Measurements from ENCODE around the gene IRF2BP1. TPM values are rescaled to one million over a fixed set of nuclear protein-coding genes. Genes with fewer than 3 reads are reported as not detected.

Gene IRF2BP1
- total and polyA plus RNA-seq, 2 of the 13 experiments (the other 11 are each of a cell fraction or from before 2014, with no cell fraction given), result 4.3 to 14.3 TPM

DNA sequence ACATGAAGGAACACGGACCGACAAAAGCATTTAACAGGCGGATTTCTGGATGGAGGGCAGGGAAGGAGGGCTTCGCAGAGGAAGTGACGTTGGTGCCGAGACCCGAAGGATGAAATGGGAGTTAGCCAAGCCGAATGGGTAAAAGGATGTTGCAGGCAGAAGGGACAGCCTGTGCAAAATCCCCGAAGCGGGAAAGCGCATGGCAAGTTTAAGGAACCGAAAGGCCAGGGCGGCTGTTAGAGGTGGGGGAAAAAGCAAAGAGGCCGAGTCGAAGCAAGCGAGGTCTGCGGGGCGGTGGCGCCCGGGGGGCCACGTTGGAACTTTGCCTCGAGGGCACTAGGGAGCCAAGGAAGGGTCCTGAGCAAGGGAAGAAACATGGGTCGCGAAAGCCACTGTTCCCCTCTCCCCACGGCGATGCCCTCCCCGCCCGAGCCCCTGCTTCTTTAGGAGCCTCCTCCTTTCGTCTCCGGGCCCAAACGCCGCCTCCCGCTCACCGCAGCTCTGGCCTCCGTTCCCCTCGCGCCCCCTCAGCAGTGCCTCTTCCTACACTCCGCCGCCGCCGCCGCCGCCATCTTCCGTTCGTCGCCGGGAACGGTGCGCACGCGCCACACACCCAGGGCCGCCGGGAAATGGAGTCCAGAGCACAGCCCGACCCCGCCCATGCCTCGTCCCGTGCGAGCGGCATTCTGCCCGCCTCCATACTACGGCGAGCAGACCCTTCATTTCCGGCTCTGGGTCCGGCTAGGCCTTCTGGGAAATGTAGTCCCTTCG is 23.2 kb downstream of the IRF2BP1 start, which contains the start of gene SYMPK (continued):
- TF ChIP-seq HOXD1 (CRISPR knock-in tag; IDR thresholded peaks at IDR 0.05), result no peak
- no peak for TF ChIP-seq AKAP8 (CRISPR knock-in tag; IDR thresholded peaks at IDR 0.05)
- TF ChIP-seq RAD51 (IDR thresholded peaks at IDR 0.05; ENCODE audit: borderline replicate concordance), result no peak
- no peak for TF ChIP-seq TBX3 (IDR thresholded peaks at IDR 0.05; ENCODE audit: borderline replicate concordance)
- TF ChIP-seq, protein P1, sequence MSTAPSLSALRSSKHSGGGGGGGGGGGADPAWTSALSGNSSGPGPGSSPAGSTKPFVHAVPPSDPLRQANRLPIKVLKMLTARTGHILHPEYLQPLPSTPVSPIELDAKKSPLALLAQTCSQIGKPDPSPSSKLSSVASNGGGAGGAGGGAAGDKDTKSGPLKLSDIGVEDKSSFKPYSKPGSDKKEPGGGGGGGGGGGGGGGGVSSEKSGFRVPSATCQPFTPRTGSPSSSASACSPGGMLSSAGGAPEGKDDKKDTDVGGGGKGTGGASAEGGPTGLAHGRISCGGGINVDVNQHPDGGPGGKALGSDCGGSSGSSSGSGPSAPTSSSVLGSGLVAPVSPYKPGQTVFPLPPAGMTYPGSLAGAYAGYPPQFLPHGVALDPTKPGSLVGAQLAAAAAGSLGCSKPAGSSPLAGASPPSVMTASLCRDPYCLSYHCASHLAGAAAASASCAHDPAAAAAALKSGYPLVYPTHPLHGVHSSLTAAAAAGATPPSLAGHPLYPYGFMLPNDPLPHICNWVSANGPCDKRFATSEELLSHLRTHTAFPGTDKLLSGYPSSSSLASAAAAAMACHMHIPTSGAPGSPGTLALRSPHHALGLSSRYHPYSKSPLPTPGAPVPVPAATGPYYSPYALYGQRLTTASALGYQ (CRISPR knock-in tag; IDR thresholded peaks at IDR 0.05), result peak; percentile 50; the same call in 1 of the 2 replicates
- TF ChIP-seq IKZF4 (CRISPR knock-in tag; IDR thresholded peaks at IDR 0.05; ENCODE audit: borderline replicate concordance, low read depth, not compliant biosample characterization), result no peak
- peak; percentile 65; the same call in 1 of the 2 replicates for TF ChIP-seq ZBTB39 (CRISPR knock-in tag; IDR thresholded peaks at IDR 0.05)
- TF ChIP-seq ZNF468 (CRISPR knock-in tag; IDR thresholded peaks at IDR 0.05), result no peak
- TF ChIP-seq YEATS4 (CRISPR knock-in tag; IDR thresholded peaks at IDR 0.05; ENCODE audit: borderline replicate concordance), result peak; percentile 78
- TF ChIP-seq, protein P2, sequence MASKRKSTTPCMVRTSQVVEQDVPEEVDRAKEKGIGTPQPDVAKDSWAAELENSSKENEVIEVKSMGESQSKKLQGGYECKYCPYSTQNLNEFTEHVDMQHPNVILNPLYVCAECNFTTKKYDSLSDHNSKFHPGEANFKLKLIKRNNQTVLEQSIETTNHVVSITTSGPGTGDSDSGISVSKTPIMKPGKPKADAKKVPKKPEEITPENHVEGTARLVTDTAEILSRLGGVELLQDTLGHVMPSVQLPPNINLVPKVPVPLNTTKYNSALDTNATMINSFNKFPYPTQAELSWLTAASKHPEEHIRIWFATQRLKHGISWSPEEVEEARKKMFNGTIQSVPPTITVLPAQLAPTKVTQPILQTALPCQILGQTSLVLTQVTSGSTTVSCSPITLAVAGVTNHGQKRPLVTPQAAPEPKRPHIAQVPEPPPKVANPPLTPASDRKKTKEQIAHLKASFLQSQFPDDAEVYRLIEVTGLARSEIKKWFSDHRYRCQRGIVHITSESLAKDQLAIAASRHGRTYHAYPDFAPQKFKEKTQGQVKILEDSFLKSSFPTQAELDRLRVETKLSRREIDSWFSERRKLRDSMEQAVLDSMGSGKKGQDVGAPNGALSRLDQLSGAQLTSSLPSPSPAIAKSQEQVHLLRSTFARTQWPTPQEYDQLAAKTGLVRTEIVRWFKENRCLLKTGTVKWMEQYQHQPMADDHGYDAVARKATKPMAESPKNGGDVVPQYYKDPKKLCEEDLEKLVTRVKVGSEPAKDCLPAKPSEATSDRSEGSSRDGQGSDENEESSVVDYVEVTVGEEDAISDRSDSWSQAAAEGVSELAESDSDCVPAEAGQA (IDR thresholded peaks at IDR 0.05; ENCODE audit: low read depth), result peak; percentile 86
- TF ChIP-seq, protein P2 (CRISPR knock-in tag; IDR thresholded peaks at IDR 0.05; ENCODE audit: borderline replicate concordance), result no peak
- peak; percentile 26; the same call in 1 of the 2 replicates for TF ChIP-seq HNRNPL (IDR thresholded peaks at IDR 0.05; ENCODE audit: low read depth, low read length)
- no peak for TF ChIP-seq SNRNP70 (IDR thresholded peaks at IDR 0.05; ENCODE audit: low read depth, low read length)
- TF ChIP-seq, protein P3, sequence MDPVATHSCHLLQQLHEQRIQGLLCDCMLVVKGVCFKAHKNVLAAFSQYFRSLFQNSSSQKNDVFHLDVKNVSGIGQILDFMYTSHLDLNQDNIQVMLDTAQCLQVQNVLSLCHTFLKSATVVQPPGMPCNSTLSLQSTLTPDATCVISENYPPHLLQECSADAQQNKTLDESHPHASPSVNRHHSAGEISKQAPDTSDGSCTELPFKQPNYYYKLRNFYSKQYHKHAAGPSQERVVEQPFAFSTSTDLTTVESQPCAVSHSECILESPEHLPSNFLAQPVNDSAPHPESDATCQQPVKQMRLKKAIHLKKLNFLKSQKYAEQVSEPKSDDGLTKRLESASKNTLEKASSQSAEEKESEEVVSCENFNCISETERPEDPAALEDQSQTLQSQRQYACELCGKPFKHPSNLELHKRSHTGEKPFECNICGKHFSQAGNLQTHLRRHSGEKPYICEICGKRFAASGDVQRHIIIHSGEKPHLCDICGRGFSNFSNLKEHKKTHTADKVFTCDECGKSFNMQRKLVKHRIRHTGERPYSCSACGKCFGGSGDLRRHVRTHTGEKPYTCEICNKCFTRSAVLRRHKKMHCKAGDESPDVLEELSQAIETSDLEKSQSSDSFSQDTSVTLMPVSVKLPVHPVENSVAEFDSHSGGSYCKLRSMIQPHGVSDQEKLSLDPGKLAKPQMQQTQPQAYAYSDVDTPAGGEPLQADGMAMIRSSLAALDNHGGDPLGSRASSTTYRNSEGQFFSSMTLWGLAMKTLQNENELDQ (CRISPR knock-in tag; IDR thresholded peaks at IDR 0.05; ENCODE audit: borderline replicate concordance), result no peak
- TF ChIP-seq HDAC6 (IDR thresholded peaks at IDR 0.05; ENCODE audit: low read depth, low read length), result no peak
- no peak for TF ChIP-seq GATA4 (IDR thresholded peaks at IDR 0.05; ENCODE audit: borderline replicate concordance, low read depth)

Data from HepG2 (cell line).